ENCODE results near the gene SAMD9.

The SAMD9 gene

GRCh38 chr7:93051660-93052059 is 66.1 kb downstream of the SAMD9 start:
- TF ChIP-seq ZFX (IDR thresholded peaks at IDR 0.05) (no peak), CTCF (conservative IDR thresholded peaks at IDR 0.05) (no peak)
- no peak overlapping the region for H3K27ac ChIP-seq

Measured in C4-2B (cell line).